Neural cell (in vitro differentiated cells): ENCODE results near the gene STT3B. TPM values are rescaled to one million over a fixed set of nuclear protein-coding genes. Genes with fewer than 3 reads are reported as not detected.

Experiments
- H2AFZ ChIP-seq: fragments of 200-600, 300-800 bp; sonication (generic), shearing (Covaris generic); 2 replicates; pipeline ENCODE4 v1.6.0; 2014; ENCODE audit warnings: low read depth, mild to moderate bottlenecking, antibody characterized with exemption, low read length, moderate library complexity
- H3F3A ChIP-seq: fragments of 200-600 bp; shearing (Covaris generic); 2 replicates; pipeline ENCODE4 v1.6.1; 2016; ENCODE audit warnings: mild to moderate bottlenecking, moderate library complexity, mixed read lengths, antibody characterized with exemption, low read length; ENCODE audit not compliant: insufficient read depth, poor library complexity, severe bottlenecking
- H3K27ac ChIP-seq: fragments of 200-600, 300-800 bp; sonication (generic), shearing (Covaris generic); 2 replicates; pipeline ENCODE4 v1.5.1; 2014; ENCODE audit warnings: mild to moderate bottlenecking, low read length, moderate library complexity
- H3K27me3 ChIP-seq: fragments of 300-800, 200-600 bp; sonication (generic), shearing (Covaris generic); 2 replicates; pipeline ENCODE4 v1.6.0; 2014; ENCODE audit warnings: mild to moderate bottlenecking, low read depth, low read length, moderate library complexity; ENCODE audit not compliant: insufficient read depth
- H3K36me3 ChIP-seq: fragments of 300-800, 200-600 bp; sonication (generic), shearing (Covaris generic); 2 replicates; pipeline ENCODE4 v1.5.1; 2014; ENCODE audit warnings: mild to moderate bottlenecking, antibody characterized with exemption, low read length, moderate library complexity; ENCODE audit not compliant: insufficient read depth
- H3K4me2 ChIP-seq: fragments of 300-800, 200-600 bp; sonication (generic), shearing (Covaris generic); 2 replicates; pipeline ENCODE4 v1.6.0; 2014; ENCODE audit warnings: mild to moderate bottlenecking, low read length
- H3K4me3 ChIP-seq: fragments of 300-800, 200-600 bp; sonication (generic), shearing (Covaris generic); 2 replicates; pipeline ENCODE4 v1.5.1; 2014; ENCODE audit warnings: mild to moderate bottlenecking, low read length, moderate library complexity
- H3K79me2 ChIP-seq: fragments of 200-600 bp; shearing (Covaris generic); replicated peaks from 2 replicates; pipeline ENCODE4 v1.6.0; 2014; ENCODE audit warnings: mild to moderate bottlenecking, low read length, moderate library complexity; ENCODE audit not compliant: insufficient read depth
- H3K9ac ChIP-seq: fragments of 300-800, 200-600 bp; sonication (generic), shearing (Covaris generic); 2 replicates; pipeline ENCODE4 v1.6.1; 2016; ENCODE audit warnings: mild to moderate bottlenecking, low read length, mixed read lengths
- H3K9me2 ChIP-seq: fragments of 200-600 bp; shearing (Covaris generic); 2 replicates; pipeline ENCODE4 v1.6.1; 2016; ENCODE audit warnings: mild to moderate bottlenecking, low read length, mixed read lengths; ENCODE audit not compliant: insufficient read depth
- H3K9me3 ChIP-seq: fragments of 200-600, 300-800 bp; sonication (generic), shearing (Covaris generic); 2 replicates; pipeline ENCODE4 v1.6.1; 2016; ENCODE audit warnings: mild to moderate bottlenecking, mixed run types, low read length, moderate library complexity, mixed read lengths
- H4K20me1 ChIP-seq: fragments of 200-600 bp; shearing (Covaris generic); 2 replicates; pipeline ENCODE4 v1.6.1; 2016; ENCODE audit warnings: mild to moderate bottlenecking, mixed run types; ENCODE audit not compliant: insufficient read depth
- EP300 ChIP-seq: fragments of 450-650 bp; conservative IDR thresholded peaks from 2 replicates; pipeline ENCODE4 v1.6.1; 2014; ENCODE audit warnings: antibody characterized with exemption, mild to moderate bottlenecking, moderate library complexity; ENCODE audit not compliant: poor library complexity, severe bottlenecking
- EZH2 ChIP-seq: fragments of 200-600, 300-800 bp; shearing (Covaris generic), sonication (generic); IDR thresholded peaks from 2 replicates; pipeline ENCODE4 v1.6.1; 2014; ENCODE audit warnings: antibody characterized with exemption, low read length, borderline replicate concordance, mild to moderate bottlenecking; ENCODE audit not compliant: insufficient read depth, poor library complexity, severe bottlenecking
- MXI1 ChIP-seq: fragments of 450-650 bp; conservative IDR thresholded peaks from 2 replicates; pipeline ENCODE4 v1.6.1; 2014; ENCODE audit warnings: antibody characterized with exemption, mild to moderate bottlenecking; ENCODE audit not compliant: poor library complexity, severe bottlenecking
- POLR2AphosphoS5 ChIP-seq: IDR thresholded peaks from 2 replicates; pipeline ENCODE4 v1.6.1; 2012
- RAD21 ChIP-seq: fragments of 450-650 bp; conservative IDR thresholded peaks from 2 replicates; pipeline ENCODE4 v1.6.1; 2014; ENCODE audit warnings: antibody characterized with exemption, mild to moderate bottlenecking, moderate library complexity
- SMC3 ChIP-seq: fragments of 450-650 bp; conservative IDR thresholded peaks from 2 replicates; pipeline ENCODE4 v1.6.1; 2014; ENCODE audit warnings: antibody characterized with exemption, mild to moderate bottlenecking, moderate library complexity; ENCODE audit not compliant: poor library complexity
- TAF1 ChIP-seq: IDR thresholded peaks from 2 replicates; pipeline ENCODE4 v1.6.1; 2012; ENCODE audit warnings: low read depth
- polyA plus RNA-seq: library from polyadenylated mRNA; depleted of rRNA; stranded (reverse); fragments of >200 nt; gene quantifications from 2 replicates; pipeline ENCODE4 v1.2.3, GENCODE V29; 2014
- TF ChIP-seq, protein P1 (sequence below): fragments of 450-650 bp; IDR thresholded peaks from 2 replicates; pipeline ENCODE4 v1.5.1; 2014; ENCODE audit warnings: antibody characterized with exemption, mild to moderate bottlenecking, moderate library complexity; ENCODE audit not compliant: poor library complexity, severe bottlenecking
- TF ChIP-seq, protein P2 (sequence below): IDR thresholded peaks from 2 replicates; pipeline ENCODE4 v1.6.1; 2012; ENCODE audit warnings: borderline replicate concordance

STT3B gene
- polyA plus RNA-seq, 1 donor from 2014 or later: 100 TPM

DNA sequence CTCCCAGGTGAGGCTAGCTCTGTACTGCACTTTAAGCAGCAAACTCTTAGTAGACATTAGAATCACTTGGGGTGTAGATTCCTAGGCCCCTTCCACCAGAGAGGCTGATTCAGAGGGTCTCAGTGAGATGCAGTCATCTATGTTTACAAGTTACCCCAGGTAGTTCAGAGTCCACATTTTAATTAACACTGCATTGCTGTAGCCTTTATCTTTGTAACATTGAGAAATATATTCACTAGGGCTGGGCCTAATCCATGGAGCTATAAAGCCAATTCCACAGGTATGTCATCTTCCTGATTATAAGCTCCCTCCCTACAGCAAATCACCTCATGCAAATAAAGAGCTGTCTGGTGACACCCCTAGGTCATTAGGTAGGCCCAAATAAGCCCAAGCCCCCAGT, 39.6 kb upstream of the STT3B start:
- Histone ChIP-seq H3K36me3 (no peaks in the 10 kb centered on the region), H3K27ac (no peak overlapping the region), H2AFZ (no peak overlapping the region), H3K9ac (no peak overlapping the region), H3F3A (no peaks in the 10 kb centered on the region), H3K4me3 (no peak overlapping the region), H4K20me1 (no peaks in the 10 kb centered on the region), H3K9me3 (no peaks in the 10 kb centered on the region), H3K9me2 (no peaks in the 10 kb centered on the region), H3K27me3 (no peaks in the 10 kb centered on the region), H3K79me2 (no peaks in the 10 kb centered on the region), H3K4me2 (no peak overlapping the region)
- TF ChIP-seq SMC3 (no peak), TAF1 (no peak), EP300 (no peak), RAD21 (no peak), EZH2 (no peak), POLR2AphosphoS5 (no peak)
- TF ChIP-seq, protein P1, sequence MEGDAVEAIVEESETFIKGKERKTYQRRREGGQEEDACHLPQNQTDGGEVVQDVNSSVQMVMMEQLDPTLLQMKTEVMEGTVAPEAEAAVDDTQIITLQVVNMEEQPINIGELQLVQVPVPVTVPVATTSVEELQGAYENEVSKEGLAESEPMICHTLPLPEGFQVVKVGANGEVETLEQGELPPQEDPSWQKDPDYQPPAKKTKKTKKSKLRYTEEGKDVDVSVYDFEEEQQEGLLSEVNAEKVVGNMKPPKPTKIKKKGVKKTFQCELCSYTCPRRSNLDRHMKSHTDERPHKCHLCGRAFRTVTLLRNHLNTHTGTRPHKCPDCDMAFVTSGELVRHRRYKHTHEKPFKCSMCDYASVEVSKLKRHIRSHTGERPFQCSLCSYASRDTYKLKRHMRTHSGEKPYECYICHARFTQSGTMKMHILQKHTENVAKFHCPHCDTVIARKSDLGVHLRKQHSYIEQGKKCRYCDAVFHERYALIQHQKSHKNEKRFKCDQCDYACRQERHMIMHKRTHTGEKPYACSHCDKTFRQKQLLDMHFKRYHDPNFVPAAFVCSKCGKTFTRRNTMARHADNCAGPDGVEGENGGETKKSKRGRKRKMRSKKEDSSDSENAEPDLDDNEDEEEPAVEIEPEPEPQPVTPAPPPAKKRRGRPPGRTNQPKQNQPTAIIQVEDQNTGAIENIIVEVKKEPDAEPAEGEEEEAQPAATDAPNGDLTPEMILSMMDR: no peak

DNA sequence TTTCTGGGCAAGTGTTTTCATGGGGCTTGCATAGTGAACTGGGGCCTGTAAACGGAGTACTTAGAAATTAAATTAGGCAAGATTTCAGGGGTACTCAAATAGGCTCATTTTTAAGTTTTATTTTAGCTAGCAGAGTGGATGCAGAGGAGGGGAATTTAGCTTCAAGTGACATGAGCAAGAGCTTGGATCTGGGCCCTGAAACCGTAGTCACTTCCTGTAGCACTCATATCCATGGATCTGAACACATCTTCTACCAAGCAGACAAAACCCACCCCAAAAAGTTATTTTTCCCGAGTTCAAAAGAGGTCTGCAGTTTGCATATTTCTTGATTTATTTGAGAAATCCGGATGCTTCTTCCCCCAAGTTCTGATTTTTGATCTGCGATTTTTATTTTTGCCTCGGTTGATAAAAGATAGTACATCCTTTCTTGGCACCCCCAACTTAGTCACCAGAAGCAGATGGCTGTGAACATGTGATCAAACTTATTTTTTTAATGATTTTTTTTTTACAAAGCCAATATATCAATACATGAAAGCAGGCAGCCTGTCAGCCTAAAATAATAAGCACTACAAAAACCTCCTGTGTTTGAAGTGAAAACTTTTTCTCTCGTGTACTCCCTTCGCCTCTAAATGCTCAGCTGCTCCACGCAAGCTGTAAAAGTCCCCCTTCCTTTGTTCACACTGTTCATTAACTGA, 36.6 kb upstream of the STT3B start:
- H3K36me3 ChIP-seq: no peaks in the 10 kb centered on the region
- no peaks in the 10 kb centered on the region for H4K20me1 ChIP-seq
- no peak overlapping the region for H3K4me3 ChIP-seq
- no peaks in the 10 kb centered on the region for H3K79me2 ChIP-seq
- H3K27me3 ChIP-seq: no peaks in the 10 kb centered on the region
- H3F3A ChIP-seq: no peaks in the 10 kb centered on the region
- H3K9me2 ChIP-seq: no peaks in the 10 kb centered on the region
- no peak for TF ChIP-seq RAD21
- no peak for TF ChIP-seq TAF1
- no peak for TF ChIP-seq SMC3
- TF ChIP-seq, protein P2, sequence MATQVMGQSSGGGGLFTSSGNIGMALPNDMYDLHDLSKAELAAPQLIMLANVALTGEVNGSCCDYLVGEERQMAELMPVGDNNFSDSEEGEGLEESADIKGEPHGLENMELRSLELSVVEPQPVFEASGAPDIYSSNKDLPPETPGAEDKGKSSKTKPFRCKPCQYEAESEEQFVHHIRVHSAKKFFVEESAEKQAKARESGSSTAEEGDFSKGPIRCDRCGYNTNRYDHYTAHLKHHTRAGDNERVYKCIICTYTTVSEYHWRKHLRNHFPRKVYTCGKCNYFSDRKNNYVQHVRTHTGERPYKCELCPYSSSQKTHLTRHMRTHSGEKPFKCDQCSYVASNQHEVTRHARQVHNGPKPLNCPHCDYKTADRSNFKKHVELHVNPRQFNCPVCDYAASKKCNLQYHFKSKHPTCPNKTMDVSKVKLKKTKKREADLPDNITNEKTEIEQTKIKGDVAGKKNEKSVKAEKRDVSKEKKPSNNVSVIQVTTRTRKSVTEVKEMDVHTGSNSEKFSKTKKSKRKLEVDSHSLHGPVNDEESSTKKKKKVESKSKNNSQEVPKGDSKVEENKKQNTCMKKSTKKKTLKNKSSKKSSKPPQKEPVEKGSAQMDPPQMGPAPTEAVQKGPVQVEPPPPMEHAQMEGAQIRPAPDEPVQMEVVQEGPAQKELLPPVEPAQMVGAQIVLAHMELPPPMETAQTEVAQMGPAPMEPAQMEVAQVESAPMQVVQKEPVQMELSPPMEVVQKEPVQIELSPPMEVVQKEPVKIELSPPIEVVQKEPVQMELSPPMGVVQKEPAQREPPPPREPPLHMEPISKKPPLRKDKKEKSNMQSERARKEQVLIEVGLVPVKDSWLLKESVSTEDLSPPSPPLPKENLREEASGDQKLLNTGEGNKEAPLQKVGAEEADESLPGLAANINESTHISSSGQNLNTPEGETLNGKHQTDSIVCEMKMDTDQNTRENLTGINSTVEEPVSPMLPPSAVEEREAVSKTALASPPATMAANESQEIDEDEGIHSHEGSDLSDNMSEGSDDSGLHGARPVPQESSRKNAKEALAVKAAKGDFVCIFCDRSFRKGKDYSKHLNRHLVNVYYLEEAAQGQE: no peak
- no peak for TF ChIP-seq MXI1
- no peak for TF ChIP-seq EP300
- TF ChIP-seq EZH2: no peak
- no peak for TF ChIP-seq POLR2AphosphoS5
- TF ChIP-seq, protein P1: no peak
- no peak overlapping the region for H3K9ac ChIP-seq
- no peaks in the 10 kb centered on the region for H3K9me3 ChIP-seq
- H2AFZ ChIP-seq: no peak overlapping the region
- H3K4me2 ChIP-seq: no peak overlapping the region
- H3K27ac ChIP-seq: no peak overlapping the region
